Measurements from ENCODE around the gene ZNF474. TPM values are rescaled to one million over a fixed set of nuclear protein-coding genes. Genes with fewer than 3 reads are reported as not detected.

Gene ZNF474
- total and polyA plus RNA-seq, 2 of the 4 experiments (the other 2 are of a cell fraction), result 0.24 to 0.54 TPM

DNA sequence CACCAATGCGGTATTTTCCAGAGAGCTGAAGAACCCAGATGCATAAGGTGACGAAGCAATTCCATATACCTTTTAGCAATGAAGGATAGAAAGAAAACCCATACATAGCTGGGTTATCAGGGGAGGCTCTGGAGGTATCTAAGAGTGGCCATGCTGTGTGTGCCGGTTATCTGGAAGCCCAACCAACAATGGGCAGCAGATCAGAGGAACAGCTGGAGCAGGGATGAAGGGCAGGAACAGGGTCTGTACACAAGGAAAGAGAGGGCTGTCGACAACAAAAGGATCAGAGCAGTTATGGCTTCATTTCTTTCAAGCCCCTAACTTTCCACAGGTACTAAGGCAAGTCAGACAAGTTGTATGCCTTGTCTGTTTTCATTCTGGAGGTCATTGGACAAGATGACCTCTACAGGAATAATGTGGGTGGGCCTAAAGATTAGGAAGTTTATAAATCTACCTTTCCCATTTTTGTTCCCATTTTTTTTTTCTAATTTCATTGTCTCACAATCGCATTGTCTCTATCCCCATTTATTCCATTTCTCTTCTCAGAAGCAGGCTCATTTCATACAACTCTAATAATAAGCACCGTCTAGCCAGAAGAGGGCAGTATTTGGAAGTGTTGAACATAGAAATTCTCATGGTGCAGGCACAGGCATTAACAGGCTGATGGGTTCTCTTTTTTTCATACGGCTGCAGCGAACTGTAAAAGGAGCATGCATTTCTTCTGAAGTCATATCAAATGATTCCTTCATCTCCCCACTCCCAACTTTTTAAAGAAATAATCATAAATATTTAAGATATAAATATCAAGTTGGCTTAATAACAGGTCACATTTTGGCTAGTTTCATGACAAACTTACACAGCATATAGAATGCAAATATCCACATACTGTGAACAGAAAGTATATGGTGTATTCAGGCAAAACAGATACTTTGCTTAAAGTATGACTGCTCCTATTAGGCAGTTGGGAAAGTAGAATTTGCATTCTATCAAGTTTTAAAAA, 63.5 kb downstream of the ZNF474 start:
- no peak overlapping the region for H3K4me2 ChIP-seq (ENCODE audit: low read depth, low read length)
- 0 out of 2 replicates have a peak overlapping the region, but pooled peaks have one; percentile 65 for H3K14ac ChIP-seq (replicated peaks; ENCODE audit: low read depth, low read length)
- no peaks in the 10 kb centered on the region for H4K20me1 ChIP-seq (ENCODE audit: insufficient read depth, low read length)
- H2AK5ac ChIP-seq (ENCODE audit: low read depth, low read length), result no peak overlapping the region
- peak; percentile 90 for ATAC-seq (ENCODE audit: low read depth)
- H3K4me1 ChIP-seq (ENCODE audit: control insufficient read depth, insufficient read depth, low read length), result no peaks in the 10 kb centered on the region
- no peak overlapping the region for H3K9ac ChIP-seq (ENCODE audit: low read depth, low read length)
- ChIA-PET POLR2A (ENCODE audit: unreplicated experiment) (no interaction called here), CTCF (interaction anchor here (0.8 kb wide), 1 partner anchor 307 kb away, joined by 3 read pairs; no protein-coding TSS in a partner anchor)
- 0 out of 2 replicates have a peak overlapping the region, but pooled peaks have one; percentile 60 for H3K23ac ChIP-seq (ENCODE audit: low read depth, low read length)
- no peak overlapping the region for H3K27ac ChIP-seq (ENCODE audit: insufficient read depth, low read length)
- in situ Hi-C loops (cut with MboI; ENCODE audit: low sequenced_read_pairs) (loop anchor here (5.0 kb wide), 1 partner anchor 300 kb away; no protein-coding TSS in a partner anchor), intact Hi-C loops (cut with micrococcal nuclease) (loop anchor here (1.0 to 10.0 kb wide), 3 partner anchors 120 to 1172 kb away; partner anchors contain the start of gene SNCAIP), dilution Hi-C loops (cut with HindIII; ENCODE audit: low sequenced_read_pairs, unreplicated experiment) (loop anchor here (25.0 kb wide), 1 partner anchor 220 kb away; no protein-coding TSS in a partner anchor)
- no peak overlapping the region for H3K4me3 ChIP-seq (ENCODE audit: insufficient read depth, low read depth, low read length)
- peak overlapping the region; percentile 76; the same call in 1 of the 3 replicates for H2BK15ac ChIP-seq (ENCODE audit: low read depth, low read length)
- H3K18ac ChIP-seq (ENCODE audit: low read depth, low read length), result no peak overlapping the region
- no peaks in the 10 kb centered on the region for H3K9me3 ChIP-seq (ENCODE audit: control insufficient read depth, insufficient read depth, low read length)
- peak overlapping the region; percentile 82; the same call in 1 of the 2 replicates for H2BK20ac ChIP-seq (ENCODE audit: low read depth, low read length)
- no CpG with 5 or more reads among the region's 8 CpGs for WGBS, 2 experiments (ENCODE audit: extremely low coverage in 2 of 2, insufficient read length in 1 of 2)
- H3K79me1 ChIP-seq (ENCODE audit: low read depth in 1 of 2, low read length in 2 of 2), result no peaks in the 10 kb centered on the region
- no peaks in the 10 kb centered on the region for H3K36me3 ChIP-seq (ENCODE audit: control insufficient read depth, insufficient read depth, low read length)
- DNase-seq, result peak; percentile 79
- H4K5ac ChIP-seq (ENCODE audit: low read depth, low read length), result no peak overlapping the region
- BruUV-seq (replicated peaks), result no TSS peak
- peaks cover under 1% of the 10 kb centered on the region; the same call in 1 of the 2 replicates for H3K27me3 ChIP-seq (ENCODE audit: control insufficient read depth, insufficient read depth, low read length)
- H2BK5ac ChIP-seq (ENCODE audit: low read depth, low read length, poor library complexity, severe bottlenecking), result no peak overlapping the region
- peak overlapping the region; percentile 53; the same call in 1 of the 2 replicates for H3K4ac ChIP-seq (ENCODE audit: low read depth, low read length)
- no peak overlapping the region for H2AK9ac ChIP-seq (replicated peaks; ENCODE audit: low read depth, low read length, poor library complexity)
- H3K9me1 ChIP-seq (ENCODE audit: insufficient read depth, low read length), result no peaks in the 10 kb centered on the region
- H2AFZ ChIP-seq (replicated peaks; ENCODE audit: low read length, poor library complexity), result no peak overlapping the region
- 0 out of 4 replicates have a peak overlapping the region, but pooled peaks of 1 of the 2 experiments have one; percentile 33 for H4K8ac ChIP-seq (ENCODE audit: low read depth in 2 of 2, low read length in 2 of 2)
- H4K91ac ChIP-seq (ENCODE audit: insufficient read depth, low read depth, low read length), result peak overlapping the region; percentile 56; the same call in 1 of the 2 replicates
- peak overlapping the region; percentile 84 for H2BK120ac ChIP-seq (ENCODE audit: low read depth, low read length)
- peak; percentile 66 for TF ChIP-seq RAD21 (IDR thresholded peaks at IDR 0.05; ENCODE audit: low read length)
- TF ChIP-seq CHD1 (IDR thresholded peaks at IDR 0.05; ENCODE audit: low read depth, low read length), result no peak
- peak; percentile 69 for TF ChIP-seq SMC3 (IDR thresholded peaks at IDR 0.05; ENCODE audit: low read depth, low read length)
- TF ChIP-seq, protein P1, sequence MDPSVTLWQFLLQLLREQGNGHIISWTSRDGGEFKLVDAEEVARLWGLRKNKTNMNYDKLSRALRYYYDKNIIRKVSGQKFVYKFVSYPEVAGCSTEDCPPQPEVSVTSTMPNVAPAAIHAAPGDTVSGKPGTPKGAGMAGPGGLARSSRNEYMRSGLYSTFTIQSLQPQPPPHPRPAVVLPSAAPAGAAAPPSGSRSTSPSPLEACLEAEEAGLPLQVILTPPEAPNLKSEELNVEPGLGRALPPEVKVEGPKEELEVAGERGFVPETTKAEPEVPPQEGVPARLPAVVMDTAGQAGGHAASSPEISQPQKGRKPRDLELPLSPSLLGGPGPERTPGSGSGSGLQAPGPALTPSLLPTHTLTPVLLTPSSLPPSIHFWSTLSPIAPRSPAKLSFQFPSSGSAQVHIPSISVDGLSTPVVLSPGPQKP (IDR thresholded peaks at IDR 0.05; ENCODE audit: borderline replicate concordance, low read depth, low read length), result no peak
- TF ChIP-seq, protein P2, sequence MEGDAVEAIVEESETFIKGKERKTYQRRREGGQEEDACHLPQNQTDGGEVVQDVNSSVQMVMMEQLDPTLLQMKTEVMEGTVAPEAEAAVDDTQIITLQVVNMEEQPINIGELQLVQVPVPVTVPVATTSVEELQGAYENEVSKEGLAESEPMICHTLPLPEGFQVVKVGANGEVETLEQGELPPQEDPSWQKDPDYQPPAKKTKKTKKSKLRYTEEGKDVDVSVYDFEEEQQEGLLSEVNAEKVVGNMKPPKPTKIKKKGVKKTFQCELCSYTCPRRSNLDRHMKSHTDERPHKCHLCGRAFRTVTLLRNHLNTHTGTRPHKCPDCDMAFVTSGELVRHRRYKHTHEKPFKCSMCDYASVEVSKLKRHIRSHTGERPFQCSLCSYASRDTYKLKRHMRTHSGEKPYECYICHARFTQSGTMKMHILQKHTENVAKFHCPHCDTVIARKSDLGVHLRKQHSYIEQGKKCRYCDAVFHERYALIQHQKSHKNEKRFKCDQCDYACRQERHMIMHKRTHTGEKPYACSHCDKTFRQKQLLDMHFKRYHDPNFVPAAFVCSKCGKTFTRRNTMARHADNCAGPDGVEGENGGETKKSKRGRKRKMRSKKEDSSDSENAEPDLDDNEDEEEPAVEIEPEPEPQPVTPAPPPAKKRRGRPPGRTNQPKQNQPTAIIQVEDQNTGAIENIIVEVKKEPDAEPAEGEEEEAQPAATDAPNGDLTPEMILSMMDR (conservative IDR thresholded peaks at IDR 0.05; ENCODE audit: low read depth, low read length), result peak; percentile 68
- TF ChIP-seq CEBPB (IDR thresholded peaks at IDR 0.05; ENCODE audit: low read depth, low read length), result no peak
- H3K56ac ChIP-seq (ENCODE audit: extremely low read depth, insufficient read depth, low read length), result no peak overlapping the region
